ENCODE data around the gene NRG4. TPM values are rescaled to one million over a fixed set of nuclear protein-coding genes. Genes with fewer than 3 reads are reported as not detected.

The NRG4 gene
- total and polyA plus RNA-seq, 2 donors (not counting 3 experiments of a cell fraction or from before 2014, with no cell fraction given) = not detected

DNA sequence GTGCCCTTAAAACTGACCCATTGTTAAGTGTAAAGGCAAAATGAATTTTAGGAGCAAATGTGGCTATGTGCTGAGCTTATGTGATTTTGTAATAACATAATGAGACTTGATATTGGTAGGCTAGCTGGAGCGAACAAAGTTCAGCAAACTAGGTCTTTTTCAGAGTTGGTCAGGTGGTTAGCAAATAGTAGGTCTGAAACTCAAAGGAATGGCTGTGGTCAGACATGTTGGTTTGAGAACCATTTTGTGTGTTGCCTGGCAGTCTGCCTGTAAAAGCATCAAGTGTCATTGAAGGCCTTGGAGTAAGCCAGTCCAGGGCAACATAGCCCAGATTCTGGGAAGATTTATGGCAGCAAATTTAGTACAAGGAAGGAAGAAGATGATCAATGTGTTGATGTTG lies 92.1 kb downstream of the NRG4 start:
- no peak overlapping the region for H3K4me3 ChIP-seq (replicated peaks in 1 of 3; ENCODE audit: insufficient read depth in 1 of 3, low read depth in 1 of 3, low read length in 3 of 3)
- H2AFZ ChIP-seq (ENCODE audit: low read depth, low read length) = no peak overlapping the region
- dilution Hi-C loops (cut with MboI; ENCODE audit: extremely low pct_ligation_motif_present, low sequenced_read_pairs) (no loop called here), intact Hi-C loops (cut with micrococcal nuclease) (loop anchor here (2.0 to 10.0 kb wide), 3 partner anchors 191 to 228 kb away; no protein-coding TSS in a partner anchor)
- H3K79me2 ChIP-seq (ENCODE audit: control insufficient read depth, insufficient read depth, low read length) = peaks cover 23% of the 10 kb centered on the region
- DNase-seq (ENCODE audit: low read depth, low spot score) (no peak), FAIRE-seq (no peak)
- no TSS peak for BruUV-seq (replicated peaks)
- no peaks in the 10 kb centered on the region for H4K20me1 ChIP-seq (replicated peaks; ENCODE audit: control insufficient read depth, extremely low read depth, insufficient read depth, low read length)
- H3K27ac ChIP-seq (ENCODE audit: insufficient read depth, low read depth, low read length) = no peak overlapping the region
- no peak overlapping the region for H3K9ac ChIP-seq (replicated peaks; ENCODE audit: extremely low read depth, insufficient read depth, low read length)
- no peaks in the 10 kb centered on the region for H3K9me3 ChIP-seq (replicated peaks; ENCODE audit: control insufficient read depth, insufficient read depth, low read length)
- no peaks in the 10 kb centered on the region for H3K27me3 ChIP-seq (ENCODE audit: control insufficient read depth in 2 of 2, insufficient read depth in 2 of 2, low read length in 2 of 2)
- POLR2A ChIA-PET = no interaction called here
- peaks cover 12% of the 10 kb centered on the region for H3K4me1 ChIP-seq (ENCODE audit: control insufficient read depth, extremely low read depth, insufficient read depth, low read length)
- H3K4me2 ChIP-seq (ENCODE audit: insufficient read depth, low read length) = no peak overlapping the region
- TF ChIP-seq, protein P1, sequence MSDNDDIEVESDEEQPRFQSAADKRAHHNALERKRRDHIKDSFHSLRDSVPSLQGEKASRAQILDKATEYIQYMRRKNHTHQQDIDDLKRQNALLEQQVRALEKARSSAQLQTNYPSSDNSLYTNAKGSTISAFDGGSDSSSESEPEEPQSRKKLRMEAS (IDR thresholded peaks at IDR 0.05; ENCODE audit: insufficient read depth, insufficient read length) = no peak
- TF ChIP-seq JUN (IDR thresholded peaks at IDR 0.05; ENCODE audit: borderline replicate concordance, insufficient read depth, insufficient read length, low read depth) = no peak
- no peak for TF ChIP-seq POLR2A (IDR thresholded peaks at IDR 0.05; ENCODE audit: low read depth, low read length)
- TF ChIP-seq, protein P2, sequence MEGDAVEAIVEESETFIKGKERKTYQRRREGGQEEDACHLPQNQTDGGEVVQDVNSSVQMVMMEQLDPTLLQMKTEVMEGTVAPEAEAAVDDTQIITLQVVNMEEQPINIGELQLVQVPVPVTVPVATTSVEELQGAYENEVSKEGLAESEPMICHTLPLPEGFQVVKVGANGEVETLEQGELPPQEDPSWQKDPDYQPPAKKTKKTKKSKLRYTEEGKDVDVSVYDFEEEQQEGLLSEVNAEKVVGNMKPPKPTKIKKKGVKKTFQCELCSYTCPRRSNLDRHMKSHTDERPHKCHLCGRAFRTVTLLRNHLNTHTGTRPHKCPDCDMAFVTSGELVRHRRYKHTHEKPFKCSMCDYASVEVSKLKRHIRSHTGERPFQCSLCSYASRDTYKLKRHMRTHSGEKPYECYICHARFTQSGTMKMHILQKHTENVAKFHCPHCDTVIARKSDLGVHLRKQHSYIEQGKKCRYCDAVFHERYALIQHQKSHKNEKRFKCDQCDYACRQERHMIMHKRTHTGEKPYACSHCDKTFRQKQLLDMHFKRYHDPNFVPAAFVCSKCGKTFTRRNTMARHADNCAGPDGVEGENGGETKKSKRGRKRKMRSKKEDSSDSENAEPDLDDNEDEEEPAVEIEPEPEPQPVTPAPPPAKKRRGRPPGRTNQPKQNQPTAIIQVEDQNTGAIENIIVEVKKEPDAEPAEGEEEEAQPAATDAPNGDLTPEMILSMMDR (IDR thresholded peaks at IDR 0.05; ENCODE audit: extremely low read depth in 1 of 2, insufficient read depth in 1 of 2, low read depth in 1 of 2, low read length in 2 of 2) = no peak
- TF ChIP-seq GATA2 (IDR thresholded peaks at IDR 0.05; ENCODE audit: insufficient read depth, insufficient read length, low read depth, low read length) = no peak
- TF ChIP-seq EZH2 (IDR thresholded peaks at IDR 0.05; ENCODE audit: borderline replicate concordance, low read depth, low read length, severe bottlenecking) = no peak
- TF ChIP-seq MYC (IDR thresholded peaks at IDR 0.05; ENCODE audit: low read depth, low read length) = no peak
- TF ChIP-seq POLR2AphosphoS5 (IDR thresholded peaks at IDR 0.05; ENCODE audit: insufficient read depth, low read depth, low read length) = no peak
- TF ChIP-seq FOS (IDR thresholded peaks at IDR 0.05; ENCODE audit: borderline replicate concordance, insufficient read depth, low read length) = no peak
- H3K36me3 ChIP-seq (ENCODE audit: control insufficient read depth in 2 of 2, extremely low read depth in 1 of 2, insufficient read depth in 2 of 2, low read length in 2 of 2) = peaks cover 5 to 7% of the 10 kb centered on the region in 2 experiments
- CTCF ChIA-PET = interaction anchor here (0.8 to 6.4 kb wide), 3 partner anchors 29 to 219 kb away, joined by 3 to 80 read pairs (median 3); no protein-coding TSS in a partner anchor
- no peaks in the 10 kb centered on the region for H3K9me1 ChIP-seq (replicated peaks; ENCODE audit: control insufficient read depth, extremely low read depth, insufficient read depth, low read length)
